Measurements from ENCODE around the gene ADAMTSL5.
A peak's percentile ranks its signal among the peaks of the same experiment; 100 is the strongest.

ADAMTSL5 gene

GRCh38 chr19:1492474-1493006 lies 20.3 kb downstream of the ADAMTSL5 start:
- TF ChIP-seq CTCF (conservative IDR thresholded peaks at IDR 0.05; ENCODE audit: low read depth, low read length) = no peak
- no peak for DNase-seq (ENCODE audit: low read depth)
- H3K4me3 ChIP-seq (ENCODE audit: low read depth, low read length) = no peak overlapping the region

DNA sequence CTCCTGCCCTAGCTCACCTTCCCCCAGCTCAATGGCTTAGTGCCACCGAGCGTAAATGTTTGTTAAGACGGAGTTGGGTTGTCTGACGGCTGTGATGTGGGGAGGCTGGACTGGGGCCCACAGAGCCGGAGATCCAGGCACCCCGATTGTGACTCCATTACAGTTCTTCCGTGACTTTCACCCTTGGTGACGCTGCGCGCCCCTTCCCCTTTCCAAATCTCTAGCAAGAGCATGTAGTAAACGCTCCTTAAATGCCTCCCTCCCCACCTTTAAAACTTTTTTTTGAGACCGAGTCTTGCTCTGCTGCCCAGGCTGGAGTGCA lies 21.0 kb downstream of the ADAMTSL5 start:
- no peak overlapping the region for H3K4me3 ChIP-seq (ENCODE audit: low read depth, low read length)
- no peak for TF ChIP-seq CTCF (conservative IDR thresholded peaks at IDR 0.05; ENCODE audit: low read depth, low read length)
- no peak for DNase-seq (ENCODE audit: low read depth)

DNA sequence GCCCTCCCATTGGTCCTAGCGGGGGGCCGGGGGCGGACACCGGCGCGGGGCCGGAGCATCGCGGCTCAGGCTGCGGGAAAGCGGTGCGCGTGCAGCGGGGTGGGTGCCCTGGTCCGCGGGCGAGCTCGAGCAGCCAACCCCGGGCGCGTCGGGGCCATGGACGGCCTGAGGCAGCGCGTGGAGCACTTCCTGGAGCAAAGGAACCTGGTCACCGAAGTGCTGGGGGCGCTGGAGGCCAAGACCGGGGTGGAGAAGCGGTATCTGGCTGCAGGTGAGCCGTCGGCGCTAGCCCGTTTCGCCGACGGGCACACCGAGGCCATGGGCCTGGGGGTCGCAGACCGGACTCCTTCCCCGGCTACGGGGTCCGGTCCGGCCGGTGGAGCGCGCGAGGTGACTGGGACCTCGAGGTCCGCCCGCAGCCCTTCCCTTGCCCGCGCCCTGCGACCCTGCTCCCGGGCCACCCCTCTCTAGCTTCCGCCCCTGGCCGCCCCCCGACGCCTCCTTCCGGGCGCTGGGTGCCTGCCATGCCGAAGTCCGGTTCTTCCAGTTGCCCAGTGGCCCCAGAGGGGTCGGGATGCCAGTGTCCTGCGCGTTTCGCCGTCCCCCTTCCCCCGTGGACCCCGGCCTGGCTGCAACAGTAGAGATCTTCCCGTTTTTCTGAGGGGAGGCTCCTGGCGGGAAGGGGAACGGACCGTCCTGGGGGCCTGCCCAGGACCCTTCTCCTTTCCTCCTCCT lies 21.5 kb downstream of the ADAMTSL5 start, which contains the start of gene REEP6:
REEP6 (plus strand) TSS at position 68 of the 735 bp plus-strand sequence; CDS start at position 157, 89 bp downstream.
- H3K4me3 ChIP-seq (ENCODE audit: low read depth, low read length) = peak within 1 kb of the TSS; percentile 65
- DNase-seq (ENCODE audit: low read depth) = no peak
- TF ChIP-seq CTCF (conservative IDR thresholded peaks at IDR 0.05; ENCODE audit: low read depth, low read length) = no peak

GRCh38 chr19:1490311-1491113 lies 22.3 kb downstream of the ADAMTSL5 start, which contains the start of gene PCSK4:
TSS of gene PCSK4 (minus strand) at chr19:1490350. CDS start at chr19:1490346, 4 bp downstream.
- no peak for TF ChIP-seq CTCF (conservative IDR thresholded peaks at IDR 0.05; ENCODE audit: low read depth, low read length)
- peak; percentile 99 for DNase-seq (ENCODE audit: low read depth)
- peak within 1 kb of the TSS; percentile 65 for H3K4me3 ChIP-seq (ENCODE audit: low read depth, low read length)

DNA sequence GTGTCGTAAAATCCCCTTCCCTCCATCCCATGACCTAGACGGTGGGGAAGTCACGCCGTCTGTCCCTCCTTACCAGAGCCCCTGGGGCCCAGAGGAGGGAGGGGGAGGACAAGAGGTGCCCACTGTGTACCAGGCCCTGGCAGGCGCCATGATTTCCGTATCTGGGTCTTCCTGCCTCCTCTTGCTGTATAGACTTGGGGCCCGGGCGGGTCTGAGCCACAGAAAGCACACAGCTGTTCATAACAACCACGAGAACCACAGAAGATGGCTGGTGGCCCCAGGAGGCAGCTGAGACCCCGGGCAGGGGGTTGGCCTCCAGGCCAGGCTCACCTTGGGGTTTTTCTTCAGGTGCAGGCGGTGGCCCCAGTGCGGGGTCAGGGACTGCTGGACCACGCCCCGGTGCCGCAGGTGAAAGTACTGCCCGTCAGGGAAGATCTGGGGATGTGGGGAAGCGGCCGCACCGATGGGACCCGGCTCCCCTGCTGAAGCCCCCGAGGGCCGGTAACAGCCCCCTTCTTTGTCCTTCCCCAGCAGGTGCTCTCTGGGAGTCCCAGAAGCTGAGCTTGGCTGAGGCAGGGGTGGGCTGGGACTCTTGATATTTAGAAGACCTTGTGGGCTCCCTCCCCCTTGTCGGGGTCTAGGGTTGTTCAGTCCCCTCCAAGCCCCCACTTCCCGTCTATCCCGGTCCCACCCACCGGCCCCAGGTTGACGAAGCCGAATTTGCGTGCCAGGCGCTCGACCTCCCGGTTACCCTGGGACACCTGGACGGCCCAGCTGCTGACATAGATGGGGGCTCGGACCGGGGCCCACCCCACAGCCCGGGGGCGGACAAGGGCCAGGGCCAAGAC lies 23.1 kb downstream of the ADAMTSL5 start:
- DNase-seq (ENCODE audit: low read depth) = no peak
- TF ChIP-seq CTCF (conservative IDR thresholded peaks at IDR 0.05; ENCODE audit: low read depth, low read length) = no peak
- peak overlapping the region; percentile 65 for H3K4me3 ChIP-seq (ENCODE audit: low read depth, low read length)

- H3K4me3 ChIP-seq (ENCODE audit: low read depth, low read length) = no peak overlapping the region
- no peak for DNase-seq (ENCODE audit: low read depth)
- no peak for TF ChIP-seq CTCF (conservative IDR thresholded peaks at IDR 0.05; ENCODE audit: low read depth, low read length)
Measured at GRCh38 chr19:1488282-1488601, 24.6 kb downstream of the ADAMTSL5 start.
